ENCODE measurements around the gene SYT14. TPM values are rescaled to one million over a fixed set of nuclear protein-coding genes. Genes with fewer than 3 reads are reported as not detected.

Gene SYT14
- total RNA-seq, 1 experiment from 2014 or later: 0.07 TPM

- ChIA-PET POLR2A (no interaction called here), CTCF (no interaction called here), RAD21 (ENCODE audit: low non-redundant PET in 1 of 2, low total read pairs in 2 of 2, uncharacterized antibody in 2 of 2, unreplicated experiment in 2 of 2) (no interaction called here)
- Histone ChIP-seq H3K4me3 (replicated peaks in 1 of 2; ENCODE audit: low read depth in 1 of 2, low read length in 2 of 2) (no peak overlapping the region), H4K20me1 (ENCODE audit: insufficient read depth) (no peaks in the 10 kb centered on the region), H3K4me1 (ENCODE audit: control insufficient read depth in 1 of 2, insufficient read depth in 2 of 2, low read length in 2 of 2) (no peaks in the 10 kb centered on the region), H3K27me3 (ENCODE audit: insufficient read depth, low read length) (0 out of 2 replicates have a peak, but pooled peaks cover 5% of the 10 kb centered on the region), H3K9ac (ENCODE audit: low read length) (no peak overlapping the region), H3K9me2 (ENCODE audit: insufficient read depth) (no peaks in the 10 kb centered on the region), H3K27ac (ENCODE audit: low read depth, low read length) (no peak overlapping the region), H3K79me2 (ENCODE audit: insufficient read depth, low read length) (no peaks in the 10 kb centered on the region), H2AFZ (ENCODE audit: low read depth, low read length, poor library complexity, severe bottlenecking) (no peak overlapping the region), H3K4me2 (ENCODE audit: low read length) (no peak overlapping the region), H3K9me3 (ENCODE audit: control insufficient read depth in 1 of 2, insufficient read depth in 1 of 2, low read depth in 1 of 2, low read length in 2 of 2) (no peaks in the 10 kb centered on the region), H3K36me3 (ENCODE audit: control insufficient read depth in 1 of 2, insufficient read depth in 2 of 2, low read length in 2 of 2) (no peaks in the 10 kb centered on the region)
- intact Hi-C loops (cut with micrococcal nuclease): no loop called here
- TF ChIP-seq CEBPB (IDR thresholded peaks at IDR 0.05; ENCODE audit: low read depth) (no peak), SRF (IDR thresholded peaks at IDR 0.05; ENCODE audit: low read depth) (no peak), ZBTB33 (IDR thresholded peaks at IDR 0.05; ENCODE audit: extremely low read depth, insufficient replicate concordance, low read length) (no peak), CBX3 (IDR thresholded peaks at IDR 0.05; ENCODE audit: low read depth) (no peak), EZH2phosphoT487 (IDR thresholded peaks at IDR 0.05; ENCODE audit: borderline replicate concordance) (no peak), EZH2 (IDR thresholded peaks at IDR 0.05) (no peak), POLR2A (IDR thresholded peaks at IDR 0.05; ENCODE audit: borderline replicate concordance, extremely low read depth, insufficient read depth, insufficient read length) (no peak), ZFX (IDR thresholded peaks at IDR 0.05) (no peak), ZNF274 (IDR thresholded peaks at IDR 0.05; ENCODE audit: low read depth, low read length) (no peak), POLR2AphosphoS5 (IDR thresholded peaks at IDR 0.05; ENCODE audit: low read depth, low read length) (no peak), EGR1 (IDR thresholded peaks at IDR 0.05; ENCODE audit: low read depth) (no peak), TCF7L2 (IDR thresholded peaks at IDR 0.05; ENCODE audit: borderline replicate concordance, extremely low read depth, insufficient read depth, insufficient read length) (no peak)
- TF ChIP-seq, protein P1, sequence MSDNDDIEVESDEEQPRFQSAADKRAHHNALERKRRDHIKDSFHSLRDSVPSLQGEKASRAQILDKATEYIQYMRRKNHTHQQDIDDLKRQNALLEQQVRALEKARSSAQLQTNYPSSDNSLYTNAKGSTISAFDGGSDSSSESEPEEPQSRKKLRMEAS (IDR thresholded peaks at IDR 0.05): no peak
- TF ChIP-seq, protein P2, sequence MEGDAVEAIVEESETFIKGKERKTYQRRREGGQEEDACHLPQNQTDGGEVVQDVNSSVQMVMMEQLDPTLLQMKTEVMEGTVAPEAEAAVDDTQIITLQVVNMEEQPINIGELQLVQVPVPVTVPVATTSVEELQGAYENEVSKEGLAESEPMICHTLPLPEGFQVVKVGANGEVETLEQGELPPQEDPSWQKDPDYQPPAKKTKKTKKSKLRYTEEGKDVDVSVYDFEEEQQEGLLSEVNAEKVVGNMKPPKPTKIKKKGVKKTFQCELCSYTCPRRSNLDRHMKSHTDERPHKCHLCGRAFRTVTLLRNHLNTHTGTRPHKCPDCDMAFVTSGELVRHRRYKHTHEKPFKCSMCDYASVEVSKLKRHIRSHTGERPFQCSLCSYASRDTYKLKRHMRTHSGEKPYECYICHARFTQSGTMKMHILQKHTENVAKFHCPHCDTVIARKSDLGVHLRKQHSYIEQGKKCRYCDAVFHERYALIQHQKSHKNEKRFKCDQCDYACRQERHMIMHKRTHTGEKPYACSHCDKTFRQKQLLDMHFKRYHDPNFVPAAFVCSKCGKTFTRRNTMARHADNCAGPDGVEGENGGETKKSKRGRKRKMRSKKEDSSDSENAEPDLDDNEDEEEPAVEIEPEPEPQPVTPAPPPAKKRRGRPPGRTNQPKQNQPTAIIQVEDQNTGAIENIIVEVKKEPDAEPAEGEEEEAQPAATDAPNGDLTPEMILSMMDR (IDR thresholded peaks at IDR 0.05 in 2 of 3, conservative IDR thresholded peaks at IDR 0.05 in 1 of 3; ENCODE audit: borderline replicate concordance in 1 of 3, insufficient read depth in 1 of 3, low read depth in 2 of 3, low read length in 2 of 3): no peak
- no TSS peak for BruUV-seq (replicated peaks)
- DNase-seq (ENCODE audit: low read depth, low spot score) (no peak), ATAC-seq (no peak)
Measured at GRCh38 chr1:210213335-210213734, 275.3 kb downstream of the SYT14 start.

Data from HCT116 (cell line).